Measurements from ENCODE around the gene ACTA2.

Gene ACTA2

GRCh38 chr10:88966797-88967196 lies 14.2 kb upstream of the ACTA2 start:
- Histone ChIP-seq H3K4me1 (ENCODE audit: control insufficient read depth, insufficient read depth, low read length, poor library complexity, severe bottlenecking) (peaks cover 26% of the 10 kb centered on the region), H3K9me3 (ENCODE audit: control insufficient read depth, low read length) (no peaks in the 10 kb centered on the region), H3K4me3 (ENCODE audit: extremely low read depth, insufficient read depth, low read length, poor library complexity, severe bottlenecking) (no peak overlapping the region), H3K36me3 (ENCODE audit: control insufficient read depth, insufficient read depth, low read length) (no peaks in the 10 kb centered on the region), H3K27ac (ENCODE audit: low read depth, low read length, severe bottlenecking) (no peak overlapping the region)
- 100% methylated on average over 1 of the region's 3 CpGs for whole genome bisulfite sequencing, 2 experiments (ENCODE audit: insufficient coverage in 2 of 2)

GRCh38 chr10:88964869-88965415 lies 12.4 kb upstream of the ACTA2 start:
- no peaks in the 10 kb centered on the region for H3K9me3 ChIP-seq (ENCODE audit: control insufficient read depth, low read length)
- WGBS, 2 experiments (ENCODE audit: insufficient coverage in 2 of 2): 92 to 97% methylated on average over 2 of the region's 3 CpGs
- H3K4me1 ChIP-seq (ENCODE audit: control insufficient read depth, insufficient read depth, low read length, poor library complexity, severe bottlenecking): peaks cover 26% of the 10 kb centered on the region
- H3K27ac ChIP-seq (ENCODE audit: low read depth, low read length, severe bottlenecking): no peak overlapping the region
- H3K36me3 ChIP-seq (ENCODE audit: control insufficient read depth, insufficient read depth, low read length): no peaks in the 10 kb centered on the region
- H3K4me3 ChIP-seq (ENCODE audit: extremely low read depth, insufficient read depth, low read length, poor library complexity, severe bottlenecking): no peak overlapping the region

GRCh38 chr10:88964360-88964759 lies 11.8 kb upstream of the ACTA2 start:
- Histone ChIP-seq H3K27ac (ENCODE audit: low read depth, low read length, severe bottlenecking) (no peak overlapping the region), H3K4me3 (ENCODE audit: extremely low read depth, insufficient read depth, low read length, poor library complexity, severe bottlenecking) (no peak overlapping the region), H3K36me3 (ENCODE audit: control insufficient read depth, insufficient read depth, low read length) (no peaks in the 10 kb centered on the region), H3K4me1 (ENCODE audit: control insufficient read depth, insufficient read depth, low read length, poor library complexity, severe bottlenecking) (peaks cover 26% of the 10 kb centered on the region), H3K9me3 (ENCODE audit: control insufficient read depth, low read length) (no peaks in the 10 kb centered on the region)
- WGBS, 2 experiments (ENCODE audit: insufficient coverage in 2 of 2): no CpG with 5 or more reads among the region's 1 CpG

- H3K9me3 ChIP-seq (ENCODE audit: control insufficient read depth, low read length): no peaks in the 10 kb centered on the region
- 86% methylated on average over 1 of the region's 2 CpGs; no CpG with 5 or more reads in 1 of the 2 experiments for WGBS, 2 experiments (ENCODE audit: insufficient coverage in 2 of 2)
- no peak overlapping the region for H3K27ac ChIP-seq (ENCODE audit: low read depth, low read length, severe bottlenecking)
- H3K4me3 ChIP-seq (ENCODE audit: extremely low read depth, insufficient read depth, low read length, poor library complexity, severe bottlenecking): no peak overlapping the region
- peaks cover 20% of the 10 kb centered on the region for H3K4me1 ChIP-seq (ENCODE audit: control insufficient read depth, insufficient read depth, low read length, poor library complexity, severe bottlenecking)
- no peaks in the 10 kb centered on the region for H3K36me3 ChIP-seq (ENCODE audit: control insufficient read depth, insufficient read depth, low read length)
Measured at GRCh38 chr10:88963318-88963717, 10.7 kb upstream of the ACTA2 start.

- Histone ChIP-seq H3K9me3 (ENCODE audit: control insufficient read depth, low read length) (no peaks in the 10 kb centered on the region), H3K27ac (ENCODE audit: low read depth, low read length, severe bottlenecking) (no peak overlapping the region), H3K4me1 (ENCODE audit: control insufficient read depth, insufficient read depth, low read length, poor library complexity, severe bottlenecking) (peaks cover 20% of the 10 kb centered on the region), H3K4me3 (ENCODE audit: extremely low read depth, insufficient read depth, low read length, poor library complexity, severe bottlenecking) (no peak overlapping the region), H3K36me3 (ENCODE audit: control insufficient read depth, insufficient read depth, low read length) (no peaks in the 10 kb centered on the region)
- no CpG with 5 or more reads among the region's 2 CpGs for WGBS, 2 experiments (ENCODE audit: insufficient coverage in 2 of 2)
Measured at GRCh38 chr10:88962336-88962735, 9.8 kb upstream of the ACTA2 start.

GRCh38 chr10:88961266-88961665 lies 8.7 kb upstream of the ACTA2 start:
- Histone ChIP-seq H3K36me3 (ENCODE audit: control insufficient read depth, insufficient read depth, low read length) (peaks cover 3% of the 10 kb centered on the region), H3K9me3 (ENCODE audit: control insufficient read depth, low read length) (no peaks in the 10 kb centered on the region), H3K4me3 (ENCODE audit: extremely low read depth, insufficient read depth, low read length, poor library complexity, severe bottlenecking) (no peak overlapping the region), H3K27ac (ENCODE audit: low read depth, low read length, severe bottlenecking) (no peak overlapping the region), H3K4me1 (ENCODE audit: control insufficient read depth, insufficient read depth, low read length, poor library complexity, severe bottlenecking) (peaks cover 12% of the 10 kb centered on the region)

GRCh38 chr10:88960802-88961201 lies 8.2 kb upstream of the ACTA2 start:
- Histone ChIP-seq H3K36me3 (ENCODE audit: control insufficient read depth, insufficient read depth, low read length) (peaks cover 3% of the 10 kb centered on the region), H3K9me3 (ENCODE audit: control insufficient read depth, low read length) (no peaks in the 10 kb centered on the region), H3K4me3 (ENCODE audit: extremely low read depth, insufficient read depth, low read length, poor library complexity, severe bottlenecking) (no peak overlapping the region), H3K4me1 (ENCODE audit: control insufficient read depth, insufficient read depth, low read length, poor library complexity, severe bottlenecking) (peaks cover 10% of the 10 kb centered on the region), H3K27ac (ENCODE audit: low read depth, low read length, severe bottlenecking) (no peak overlapping the region)
- no CpG with 5 or more reads among the region's 1 CpG for WGBS, 2 experiments (ENCODE audit: insufficient coverage in 2 of 2)

GRCh38 chr10:88958721-88959120 lies 6.1 kb upstream of the ACTA2 start:
- Histone ChIP-seq H3K4me1 (ENCODE audit: control insufficient read depth, insufficient read depth, low read length, poor library complexity, severe bottlenecking) (no peaks in the 10 kb centered on the region), H3K27ac (ENCODE audit: low read depth, low read length, severe bottlenecking) (no peak overlapping the region)
- 100% methylated on average over 1 of the region's 6 CpGs; no CpG with 5 or more reads in 1 of the 2 experiments for WGBS, 2 experiments (ENCODE audit: insufficient coverage in 2 of 2)

GRCh38 chr10:88957381-88957780 lies 4.8 kb upstream of the ACTA2 start:
- Histone ChIP-seq H3K36me3 (ENCODE audit: control insufficient read depth, insufficient read depth, low read length) (peaks cover 3% of the 10 kb centered on the region), H3K4me1 (ENCODE audit: control insufficient read depth, insufficient read depth, low read length, poor library complexity, severe bottlenecking) (no peaks in the 10 kb centered on the region), H3K4me3 (ENCODE audit: extremely low read depth, insufficient read depth, low read length, poor library complexity, severe bottlenecking) (no peak overlapping the region), H3K27ac (ENCODE audit: low read depth, low read length, severe bottlenecking) (no peak overlapping the region), H3K9me3 (ENCODE audit: control insufficient read depth, low read length) (no peaks in the 10 kb centered on the region)
- 100% methylated on average over 1 of the region's 1 CpG for WGBS, 2 experiments (ENCODE audit: insufficient coverage in 2 of 2)

More at GRCh38 chr10:88958721-88959120, 6.1 kb upstream of the ACTA2 start:
- Histone ChIP-seq H3K36me3 (ENCODE audit: control insufficient read depth, insufficient read depth, low read length) (peaks cover 3% of the 10 kb centered on the region), H3K9me3 (ENCODE audit: control insufficient read depth, low read length) (no peaks in the 10 kb centered on the region), H3K4me3 (ENCODE audit: extremely low read depth, insufficient read depth, low read length, poor library complexity, severe bottlenecking) (no peak overlapping the region)

GRCh38 chr10:88954458-88955083 lies 2.0 kb upstream of the ACTA2 start:
- H3K9me3 ChIP-seq (ENCODE audit: control insufficient read depth, low read length): no peaks in the 10 kb centered on the region
- peaks cover 3% of the 10 kb centered on the region for H3K36me3 ChIP-seq (ENCODE audit: control insufficient read depth, insufficient read depth, low read length)
- WGBS, 2 experiments (ENCODE audit: insufficient coverage in 2 of 2): no CpG with 5 or more reads among the region's 4 CpGs
- H3K4me1 ChIP-seq (ENCODE audit: control insufficient read depth, insufficient read depth, low read length, poor library complexity, severe bottlenecking): peaks cover 11% of the 10 kb centered on the region
- H3K27ac ChIP-seq (ENCODE audit: low read depth, low read length, severe bottlenecking): no peak overlapping the region
- H3K4me3 ChIP-seq (ENCODE audit: extremely low read depth, insufficient read depth, low read length, poor library complexity, severe bottlenecking): no peak overlapping the region

- WGBS, 2 experiments (ENCODE audit: insufficient coverage in 2 of 2): 83 to 100% methylated on average over 1 to 2 of the region's 5 CpGs
Measured at GRCh38 chr10:88953662-88954061, 1.1 kb upstream of the ACTA2 start.

More at GRCh38 chr10:88953662-88954061, 1.1 kb upstream of the ACTA2 start:
- H3K4me1 ChIP-seq (ENCODE audit: control insufficient read depth, insufficient read depth, low read length, poor library complexity, severe bottlenecking): peaks cover 11% of the 10 kb centered on the region
- H3K27ac ChIP-seq (ENCODE audit: low read depth, low read length, severe bottlenecking): no peak overlapping the region
- H3K36me3 ChIP-seq (ENCODE audit: control insufficient read depth, insufficient read depth, low read length): peaks cover 3% of the 10 kb centered on the region
- H3K4me3 ChIP-seq (ENCODE audit: extremely low read depth, insufficient read depth, low read length, poor library complexity, severe bottlenecking): no peak overlapping the region
- H3K9me3 ChIP-seq (ENCODE audit: control insufficient read depth, low read length): no peaks in the 10 kb centered on the region
